Chondrocyte (in vitro differentiated cells): ENCODE data around the gene OSBPL6. TPM values are rescaled to one million over a fixed set of nuclear protein-coding genes. Genes with fewer than 3 reads are reported as not detected.

Source experiments
- DNase-seq: peaks from one replicate; pipeline ENCODE4 v3.0.0; 2021; ENCODE audit warnings: mixed read lengths, low spot score
- H3K27ac Mint-ChIP-seq: one replicate; pipeline ENCODE4 v1.8.0; 2021; ENCODE audit warnings: mild to moderate bottlenecking, moderate library complexity, mixed read lengths; ENCODE audit not compliant: unreplicated experiment
- H3K27me3 Mint-ChIP-seq: 2 replicates; pipeline ENCODE4 v1.8.0; 2021; ENCODE audit warnings: low read depth, mixed read lengths
- H3K36me3 Mint-ChIP-seq: 2 replicates; pipeline ENCODE4 v1.8.0; 2021; ENCODE audit warnings: low read depth, mixed read lengths
- H3K4me1 Mint-ChIP-seq: 2 replicates; pipeline ENCODE4 v1.8.0; 2021; ENCODE audit warnings: low read depth, mild to moderate bottlenecking, mixed read lengths
- H3K4me3 Mint-ChIP-seq: one replicate; pipeline ENCODE4 v1.8.0; 2021; ENCODE audit warnings: mild to moderate bottlenecking, moderate library complexity, mixed read lengths; ENCODE audit not compliant: unreplicated experiment
- H3K9me3 Mint-ChIP-seq: 2 replicates; pipeline ENCODE4 v1.8.0; 2021; ENCODE audit warnings: low read depth, mixed read lengths
- CTCF ChIP-seq: fragments of 200-600 bp; sonication (generic); IDR thresholded peaks from 2 replicates; pipeline ENCODE4 v1.5.0; 2021; ENCODE audit warnings: antibody characterized with exemption, mild to moderate bottlenecking, moderate library complexity
- total RNA-seq: library from RNA; stranded (reverse); gene quantifications from 3 replicates; pipeline ENCODE4 v1.2.1, GENCODE V29; 2021

Gene OSBPL6
- total RNA-seq, 1 donor from 2014 or later: 10.3 TPM

DNA sequence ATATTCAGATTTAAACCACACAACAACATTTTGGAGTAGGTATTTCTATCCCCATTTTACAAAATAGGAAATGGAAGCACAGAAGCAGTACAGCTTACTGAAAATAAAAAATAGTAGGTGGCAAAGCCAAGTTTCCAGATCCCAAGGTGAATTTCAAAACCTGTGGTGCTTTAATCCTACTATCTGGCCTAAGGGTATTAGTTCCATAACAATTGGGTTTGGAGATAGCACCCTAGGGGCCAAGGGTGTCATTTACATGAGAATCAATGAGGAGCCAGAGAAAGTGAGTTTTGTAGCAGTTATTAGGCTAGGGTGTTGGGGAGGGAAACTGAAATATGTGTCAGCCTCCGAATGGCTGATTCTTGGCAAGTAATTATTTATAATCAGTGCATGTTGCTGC lies 24.9 kb downstream of the OSBPL6 start:
- no peaks in the 10 kb centered on the region for H3K27me3 Mint-ChIP-seq
- TF ChIP-seq CTCF: no peak
- no peak overlapping the region for H3K27ac Mint-ChIP-seq
- H3K4me1 Mint-ChIP-seq: peaks cover 5% of the 10 kb centered on the region
- H3K9me3 Mint-ChIP-seq: no peaks in the 10 kb centered on the region
- no peak for DNase-seq
- H3K4me3 Mint-ChIP-seq: no peak overlapping the region
- peaks cover 8% of the 10 kb centered on the region for H3K36me3 Mint-ChIP-seq

GRCh38 chr2:178220814-178221213 lies 26.5 kb downstream of the OSBPL6 start:
- Mint-ChIP-seq H3K27me3 (no peaks in the 10 kb centered on the region), H3K4me3 (no peak overlapping the region), H3K9me3 (no peaks in the 10 kb centered on the region), H3K36me3 (peaks cover 8% of the 10 kb centered on the region), H3K4me1 (peaks cover 16% of the 10 kb centered on the region), H3K27ac (no peak overlapping the region)
- no peak for DNase-seq
- no peak for TF ChIP-seq CTCF

- Mint-ChIP-seq H3K36me3 (peaks cover 7% of the 10 kb centered on the region), H3K27ac (no peak overlapping the region), H3K27me3 (no peaks in the 10 kb centered on the region), H3K9me3 (no peaks in the 10 kb centered on the region), H3K4me3 (no peak overlapping the region), H3K4me1 (peaks cover 16% of the 10 kb centered on the region)
- TF ChIP-seq CTCF: no peak
- DNase-seq: no peak
Measured at GRCh38 chr2:178221556-178221955, 27.2 kb downstream of the OSBPL6 start.

DNA sequence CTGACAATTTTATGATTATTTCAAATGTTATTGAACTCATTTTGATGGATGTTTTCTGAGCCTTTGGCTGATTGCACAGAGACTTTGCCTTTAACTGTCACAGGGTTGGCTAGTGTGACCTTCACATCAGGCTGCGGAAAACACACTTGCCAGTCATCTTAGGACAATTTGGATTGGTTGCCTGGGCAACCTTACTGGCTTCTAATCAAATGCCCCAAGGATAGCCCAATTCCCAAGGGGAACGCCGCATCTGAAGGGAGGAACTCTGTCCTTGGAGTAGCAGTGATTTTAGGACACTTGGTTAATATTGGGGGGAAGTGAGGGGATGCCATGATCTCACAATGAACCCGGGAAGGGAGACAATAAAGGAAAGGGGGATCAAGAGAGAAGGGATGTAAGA lies 29.5 kb downstream of the OSBPL6 start:
- Mint-ChIP-seq H3K4me1 (peaks cover 24% of the 10 kb centered on the region), H3K36me3 (peaks cover 4% of the 10 kb centered on the region), H3K27me3 (no peaks in the 10 kb centered on the region), H3K27ac (no peak overlapping the region), H3K9me3 (no peaks in the 10 kb centered on the region), H3K4me3 (no peak overlapping the region)
- no peak for DNase-seq
- TF ChIP-seq CTCF: no peak

DNA sequence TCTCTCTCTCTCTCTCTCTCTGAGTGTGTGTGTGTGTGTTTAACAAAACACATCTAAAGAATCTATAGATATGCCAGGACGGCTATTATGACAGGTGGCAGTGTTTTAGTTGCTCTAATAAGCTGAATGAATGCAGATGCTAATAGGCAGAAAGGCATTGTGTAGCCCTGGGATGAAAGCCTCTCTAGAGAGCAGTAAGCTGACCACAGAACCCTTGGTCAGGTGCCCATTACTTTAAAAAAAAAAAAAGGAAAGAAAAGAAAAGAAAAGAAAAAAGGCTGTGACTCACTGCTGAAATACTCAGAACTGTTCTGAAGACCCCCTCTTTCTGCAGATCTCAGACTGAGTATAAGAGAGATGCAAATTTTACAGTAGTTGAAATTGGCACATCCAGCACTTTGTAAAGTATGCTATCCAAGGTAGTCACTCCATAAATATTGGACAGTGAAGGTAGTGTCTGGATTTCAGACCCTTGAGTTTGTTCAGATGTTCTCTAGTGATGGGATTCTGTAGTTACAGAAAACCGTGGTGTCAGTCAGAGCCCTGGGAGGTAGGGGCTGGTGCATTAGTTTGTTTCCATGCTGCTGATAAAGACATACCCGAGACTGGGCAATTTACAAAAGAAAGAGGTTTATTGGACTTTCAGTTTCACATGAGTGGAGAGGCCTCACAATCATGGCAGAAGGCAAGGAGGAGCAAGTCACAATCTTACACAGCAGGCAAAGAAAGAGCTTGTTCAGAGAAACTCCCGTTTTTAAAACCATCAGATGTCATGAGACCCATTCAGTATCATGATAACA lies 30.9 kb downstream of the OSBPL6 start:
- Mint-ChIP-seq H3K36me3 (peaks cover 2% of the 10 kb centered on the region), H3K9me3 (no peaks in the 10 kb centered on the region), H3K27me3 (no peaks in the 10 kb centered on the region), H3K4me3 (no peak overlapping the region), H3K4me1 (peaks cover 24% of the 10 kb centered on the region), H3K27ac (peak overlapping the region; percentile 22)
- no peak for TF ChIP-seq CTCF
- DNase-seq: no peak
